ENCODE measurements around the gene CCDC142. TPM values are rescaled to one million over a fixed set of nuclear protein-coding genes. Genes with fewer than 3 reads are reported as not detected.

CCDC142 gene
- total and polyA plus RNA-seq, 10 of the 15 experiments (the other 5 are each of a cell fraction or from before 2014, with no cell fraction given), result 0.93 to 16.9 (median 9.0) TPM

DNA sequence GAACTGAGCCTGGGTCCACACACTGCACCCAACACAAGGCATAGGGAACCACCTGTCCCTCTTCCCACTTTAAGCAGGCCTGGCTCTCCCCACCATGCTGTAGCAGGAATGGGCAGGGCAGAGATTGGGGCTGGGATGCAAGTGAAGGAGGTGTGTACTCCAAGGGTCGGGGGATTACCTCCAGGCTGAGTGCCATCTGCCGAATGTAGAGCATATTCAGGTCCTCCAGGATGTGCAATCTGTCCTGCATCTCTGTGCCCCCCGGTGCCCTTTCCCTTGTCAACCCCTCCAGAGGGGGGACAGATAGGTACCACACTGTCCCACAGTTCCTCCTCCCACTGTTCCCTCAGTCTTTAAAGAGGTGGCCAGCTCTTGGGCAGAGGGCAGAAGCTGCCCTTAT, 43.4 kb downstream of the CCDC142 start:
- ChIA-PET SMC1A (ENCODE audit: uncharacterized antibody, unreplicated experiment) (interaction anchor here (0.6 to 2.0 kb wide), 8 partner anchors 8 to 132 kb away, joined by 3 to 8 read pairs (median 4); partner anchors contain the start of genes C2orf81, INO80B, MRPL53 and WBP1), CTCF (interaction anchor here (0.8 to 2.5 kb wide), 5 partner anchors 14 to 147 kb away, joined by 3 to 12 read pairs (median 3); partner anchors contain the start of genes C2orf81, INO80B, MRPL53 and WDR54), RAD21 (ENCODE audit: unreplicated experiment) (interaction anchor here (1.1 to 2.3 kb wide), 8 partner anchors 11 to 117 kb away, joined by 3 to 13 read pairs (median 6); partner anchors contain the start of genes C2orf81, INO80B, MRPL53 and WDR54), POLR2A (interaction anchor here (0.5 to 3.4 kb wide), 8 partner anchors 8 to 1381 kb away, joined by 3 to 29 read pairs (median 7); partner anchors contain the start of genes C2orf81, INO80B, WBP1 and WDR54)
- Histone ChIP-seq H2AFZ (ENCODE audit: control insufficient read depth, low read depth, low read length) (no peak overlapping the region), H3K9ac (ENCODE audit: control insufficient read depth, insufficient read depth, low read length) (no peak overlapping the region), H4K20me1 (ENCODE audit: control insufficient read depth, insufficient read depth) (no peaks in the 10 kb centered on the region), H3K27ac (ENCODE audit: control insufficient read depth, insufficient read depth) (no peak overlapping the region), H3K4me3 (peak overlapping the region; percentile 61; the same call in 1 of the 2 replicates), H3K27me3 (replicated peaks in 1 of 2; ENCODE audit: control insufficient read depth in 2 of 2, insufficient read depth in 2 of 2, low read length in 1 of 2) (peaks cover 2 to 10% of the 10 kb centered on the region in 2 experiments; a peak in 3 of 4 replicates), H3K36me3 (ENCODE audit: control insufficient read depth in 2 of 2, insufficient read depth in 2 of 2, low read length in 1 of 2) (no peaks in the 10 kb centered on the region), H3K4me2 (ENCODE audit: control insufficient read depth, insufficient read depth) (peak overlapping the region; percentile 81), H3K4me1 (ENCODE audit: control insufficient read depth, insufficient read depth, low read length) (peaks cover 23% of the 10 kb centered on the region), H3K79me2 (ENCODE audit: control insufficient read depth, insufficient read depth, low read length) (no peaks in the 10 kb centered on the region; the same call in 1 of the 2 replicates), H3K9me3 (replicated peaks; ENCODE audit: control insufficient read depth, insufficient read depth, low read length) (no peaks in the 10 kb centered on the region)
- FAIRE-seq (peak; percentile 23), DNase-seq (ENCODE audit: low read depth, low spot score) (no peak), ATAC-seq (no peak)
- intact Hi-C loops (cut with micrococcal nuclease; ENCODE audit: unreplicated experiment), result no loop called here
- BruUV-seq (replicated peaks), result no TSS peak
- in situ Hi-C loops (cut with MboI), result no loop called here
- no peak for TF ChIP-seq ASH2L (IDR thresholded peaks at IDR 0.05; ENCODE audit: borderline replicate concordance, low read depth)
- TF ChIP-seq, protein P1, sequence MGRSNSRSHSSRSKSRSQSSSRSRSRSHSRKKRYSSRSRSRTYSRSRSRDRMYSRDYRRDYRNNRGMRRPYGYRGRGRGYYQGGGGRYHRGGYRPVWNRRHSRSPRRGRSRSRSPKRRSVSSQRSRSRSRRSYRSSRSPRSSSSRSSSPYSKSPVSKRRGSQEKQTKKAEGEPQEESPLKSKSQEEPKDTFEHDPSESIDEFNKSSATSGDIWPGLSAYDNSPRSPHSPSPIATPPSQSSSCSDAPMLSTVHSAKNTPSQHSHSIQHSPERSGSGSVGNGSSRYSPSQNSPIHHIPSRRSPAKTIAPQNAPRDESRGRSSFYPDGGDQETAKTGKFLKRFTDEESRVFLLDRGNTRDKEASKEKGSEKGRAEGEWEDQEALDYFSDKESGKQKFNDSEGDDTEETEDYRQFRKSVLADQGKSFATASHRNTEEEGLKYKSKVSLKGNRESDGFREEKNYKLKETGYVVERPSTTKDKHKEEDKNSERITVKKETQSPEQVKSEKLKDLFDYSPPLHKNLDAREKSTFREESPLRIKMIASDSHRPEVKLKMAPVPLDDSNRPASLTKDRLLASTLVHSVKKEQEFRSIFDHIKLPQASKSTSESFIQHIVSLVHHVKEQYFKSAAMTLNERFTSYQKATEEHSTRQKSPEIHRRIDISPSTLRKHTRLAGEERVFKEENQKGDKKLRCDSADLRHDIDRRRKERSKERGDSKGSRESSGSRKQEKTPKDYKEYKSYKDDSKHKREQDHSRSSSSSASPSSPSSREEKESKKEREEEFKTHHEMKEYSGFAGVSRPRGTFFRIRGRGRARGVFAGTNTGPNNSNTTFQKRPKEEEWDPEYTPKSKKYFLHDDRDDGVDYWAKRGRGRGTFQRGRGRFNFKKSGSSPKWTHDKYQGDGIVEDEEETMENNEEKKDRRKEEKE (IDR thresholded peaks at IDR 0.05), result no peak
- no peak for TF ChIP-seq PML (IDR thresholded peaks at IDR 0.05; ENCODE audit: low read length)
- TF ChIP-seq SMAD5 (IDR thresholded peaks at IDR 0.05; ENCODE audit: low read depth), result no peak
- TF ChIP-seq IKZF2 (IDR thresholded peaks at IDR 0.05), result no peak
- TF ChIP-seq CREB1 (IDR thresholded peaks at IDR 0.05; ENCODE audit: low read depth), result no peak
- no peak for TF ChIP-seq RFX5 (IDR thresholded peaks at IDR 0.05; ENCODE audit: low read depth, low read length)
- no peak for TF ChIP-seq HDAC6 (IDR thresholded peaks at IDR 0.05; ENCODE audit: unreplicated experiment)
- TF ChIP-seq ZNF384 (IDR thresholded peaks at IDR 0.05; ENCODE audit: borderline replicate concordance, low read depth, low read length), result no peak
- TF ChIP-seq, protein P2, sequence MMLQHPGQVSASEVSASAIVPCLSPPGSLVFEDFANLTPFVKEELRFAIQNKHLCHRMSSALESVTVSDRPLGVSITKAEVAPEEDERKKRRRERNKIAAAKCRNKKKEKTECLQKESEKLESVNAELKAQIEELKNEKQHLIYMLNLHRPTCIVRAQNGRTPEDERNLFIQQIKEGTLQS (IDR thresholded peaks at IDR 0.05; ENCODE audit: borderline replicate concordance, extremely low read depth, low read depth, low read length), result no peak
- WGBS (ENCODE audit: insufficient coverage, insufficient replicate concordance, low lambda C conversion rate, missing lambda C conversion rate), result 61% methylated on average over 3 of the region's 3 CpGs

Data from GM12878 (cell line).